GM18867 (cell line): ENCODE data around the gene PEA15.

Experiments
- ATAC-seq: cut with Tn5 transposase; IDR thresholded peaks from one replicate; pipeline ENCODE4 v1.9.1; 2021; ENCODE audit warnings: mild to moderate bottlenecking, moderate library complexity; ENCODE audit not compliant: unreplicated experiment

Gene PEA15

GRCh38 chr1:160207771-160208556 is 2.8 kb downstream of the PEA15 start:
- ATAC-seq: no peak

- ATAC-seq: no peak
These were observed 3.6 kb downstream of the PEA15 start for GRCh38 chr1:160208557-160209320.

GRCh38 chr1:160209321-160210046 is 4.3 kb downstream of the PEA15 start:
- ATAC-seq: no peak

GRCh38 chr1:160210561-160210960 is 5.4 kb downstream of the PEA15 start:
- ATAC-seq: no peak

GRCh38 chr1:160211046-160211790 is 6.0 kb downstream of the PEA15 start:
- ATAC-seq: no peak

GRCh38 chr1:160214481-160215140 is 9.4 kb downstream of the PEA15 start:
- no peak for ATAC-seq

- ATAC-seq: no peak
These were observed 11.1 kb downstream of the PEA15 start for GRCh38 chr1:160216301-160216700.

- no peak for ATAC-seq
These were observed 12.4 kb downstream of the PEA15 start for GRCh38 chr1:160217481-160218051.

GRCh38 chr1:160219062-160219929 is 14.1 kb downstream of the PEA15 start:
- ATAC-seq: no peak

- ATAC-seq: no peak
These were observed 15.1 kb downstream of the PEA15 start for GRCh38 chr1:160220301-160220700.

- no peak for ATAC-seq
These were observed 15.9 kb downstream of the PEA15 start for GRCh38 chr1:160221089-160221488.

GRCh38 chr1:160222546-160222945 is 17.4 kb downstream of the PEA15 start:
- no peak for ATAC-seq

GRCh38 chr1:160224606-160225005 is 19.4 kb downstream of the PEA15 start:
- ATAC-seq: no peak

GRCh38 chr1:160225345-160225744 is 20.2 kb downstream of the PEA15 start:
- ATAC-seq: no peak

GRCh38 chr1:160226623-160227022 is 21.4 kb downstream of the PEA15 start:
- ATAC-seq: peak; percentile 61

- ATAC-seq: no peak
These were observed 21.9 kb downstream of the PEA15 start for GRCh38 chr1:160227034-160227433.

- no peak for ATAC-seq
These were observed 22.4 kb downstream of the PEA15 start for GRCh38 chr1:160227561-160227960.

GRCh38 chr1:160228431-160228830 is 23.2 kb downstream of the PEA15 start:
- no peak for ATAC-seq

- ATAC-seq: no peak
These were observed 27.7 kb downstream of the PEA15 start for GRCh38 chr1:160232911-160233310.
